Stimulated activated CD8-positive, alpha-beta memory T cell treated with anti-CD3 and anti-CD28 coated beads, Interleukin-15, amount 100 ng/mL, for 1 hour (primary cell): Measurements from ENCODE around the gene KCNC2.
"Not testable (repeated sequence)": the region's sequence is repeated elsewhere in the genome, so short reads cannot be mapped to it uniquely, and the experiment has no call there.

ENCODE experiments used
- DNase-seq: peaks from one replicate; pipeline ENCODE4 v3.0.0-alpha.2; 2020; ENCODE audit warnings: low read depth

The KCNC2 gene

GRCh38 chr12:75209812-75210138, at the start of gene KCNC2:
Gene KCNC2, minus strand, starts transcription at chr12:75209839.
- no peak for DNase-seq

GRCh38 chr12:75259143-75259542, 49.5 kb upstream of the KCNC2 start:
- DNase-seq: no peak

- no peak for DNase-seq
Measured at GRCh38 chr12:75257510-75257909, 47.9 kb upstream of the KCNC2 start.

GRCh38 chr12:75245108-75245507, 35.5 kb upstream of the KCNC2 start:
- no peak for DNase-seq

GRCh38 chr12:75239987-75240386, 30.3 kb upstream of the KCNC2 start:
- DNase-seq: no peak

- no peak for DNase-seq
Measured at GRCh38 chr12:75236206-75236605, 26.6 kb upstream of the KCNC2 start.

GRCh38 chr12:75227132-75227531, 17.5 kb upstream of the KCNC2 start:
- DNase-seq: no peak

- DNase-seq: no peak
Measured at GRCh38 chr12:75212072-75212471, 2.4 kb upstream of the KCNC2 start.

GRCh38 chr12:75208856-75209811, 505 bp downstream of the KCNC2 start:
- no peak for DNase-seq

GRCh38 chr12:75207338-75208083, 2.1 kb downstream of the KCNC2 start:
- no peak for DNase-seq

- DNase-seq: no peak
Measured at GRCh38 chr12:75205558-75205957, 4.1 kb downstream of the KCNC2 start.

GRCh38 chr12:75196865-75197264, 12.8 kb downstream of the KCNC2 start:
- no peak for DNase-seq

GRCh38 chr12:75196408-75196807, 13.2 kb downstream of the KCNC2 start:
- no peak for DNase-seq

GRCh38 chr12:75194250-75194649, 15.4 kb downstream of the KCNC2 start:
- no peak for DNase-seq

GRCh38 chr12:75192196-75192595, 17.4 kb downstream of the KCNC2 start:
- DNase-seq: no peak

GRCh38 chr12:75190846-75191245, 18.8 kb downstream of the KCNC2 start:
- no peak for DNase-seq

- DNase-seq: not testable (repeated sequence)
Measured at GRCh38 chr12:75185881-75186280, 23.8 kb downstream of the KCNC2 start.

- DNase-seq: no peak
Measured at GRCh38 chr12:75184516-75184915, 25.1 kb downstream of the KCNC2 start.

- DNase-seq: no peak
Measured at GRCh38 chr12:75183967-75184366, 25.7 kb downstream of the KCNC2 start.

GRCh38 chr12:75177997-75178396, 31.6 kb downstream of the KCNC2 start:
- DNase-seq: no peak

- DNase-seq: no peak
Measured at GRCh38 chr12:75172611-75173010, 37.0 kb downstream of the KCNC2 start.

GRCh38 chr12:75170640-75171185, 38.9 kb downstream of the KCNC2 start:
- no peak for DNase-seq

- DNase-seq: no peak
Measured at GRCh38 chr12:75162845-75163244, 46.8 kb downstream of the KCNC2 start.
